Activated effector memory CD4-positive, alpha-beta T cell treated with anti-CD3 and anti-CD28 coated beads, Interleukin-2, amount 50 U/mL, for 16 hours (primary cell): ENCODE results near the gene GRAMD1B.

Experiments
- DNase-seq: peaks from one replicate; pipeline ENCODE4 v3.0.0-alpha.2; 2020

The GRAMD1B gene

GRCh38 chr11:123429913-123430720, at the start of gene GRAMD1B:
TSS of gene GRAMD1B (plus strand) at chr11:123430269. CDS start at chr11:123430793, 524 bp downstream.
- peak; percentile 89 for DNase-seq

- no peak for DNase-seq
These were observed 48.9 kb upstream of the GRAMD1B start for GRCh38 chr11:123381149-123381548.

GRCh38 chr11:123381817-123382554, 48.1 kb upstream of the GRAMD1B start:
- DNase-seq: peak; percentile 70

GRCh38 chr11:123382555-123383074, 47.5 kb upstream of the GRAMD1B start:
- DNase-seq: no peak

- DNase-seq: no peak
These were observed 46.0 kb upstream of the GRAMD1B start for GRCh38 chr11:123384116-123384515.

GRCh38 chr11:123386796-123387510, 43.1 kb upstream of the GRAMD1B start:
- DNase-seq: no peak

GRCh38 chr11:123388640-123389039, 41.4 kb upstream of the GRAMD1B start:
- DNase-seq: no peak

- no peak for DNase-seq
These were observed 39.9 kb upstream of the GRAMD1B start for GRCh38 chr11:123390146-123390545.

GRCh38 chr11:123391646-123392348, 38.3 kb upstream of the GRAMD1B start:
- DNase-seq: no peak

GRCh38 chr11:123392431-123392830, 37.6 kb upstream of the GRAMD1B start:
- DNase-seq: no peak

- no peak for DNase-seq
These were observed 37.2 kb upstream of the GRAMD1B start for GRCh38 chr11:123392844-123393243.

GRCh38 chr11:123393312-123393927, 36.6 kb upstream of the GRAMD1B start:
- DNase-seq: no peak

GRCh38 chr11:123404676-123405075, 25.4 kb upstream of the GRAMD1B start:
- DNase-seq: no peak

GRCh38 chr11:123405123-123405592, 24.9 kb upstream of the GRAMD1B start:
- DNase-seq: no peak

GRCh38 chr11:123406441-123407129, 23.5 kb upstream of the GRAMD1B start:
- DNase-seq: no peak

GRCh38 chr11:123407130-123407995, 22.7 kb upstream of the GRAMD1B start:
- peak; percentile 82 for DNase-seq

- no peak for DNase-seq
These were observed 22.0 kb upstream of the GRAMD1B start for GRCh38 chr11:123407996-123408597.

GRCh38 chr11:123408619-123409455, 21.2 kb upstream of the GRAMD1B start:
- DNase-seq: no peak
